CMK (cell line): ENCODE measurements around the gene METTL17.
A peak's percentile ranks its signal among the peaks of the same experiment; 100 is the strongest.
"Not testable (repeated sequence)": the region's sequence is repeated elsewhere in the genome, so short reads cannot be mapped to it uniquely, and the experiment has no call there.

Experiments used
- DNase-seq: peaks from one replicate; pipeline ENCODE4 v3.0.0-alpha.2; 2010; ENCODE audit warnings: low read depth

The METTL17 gene

DNA sequence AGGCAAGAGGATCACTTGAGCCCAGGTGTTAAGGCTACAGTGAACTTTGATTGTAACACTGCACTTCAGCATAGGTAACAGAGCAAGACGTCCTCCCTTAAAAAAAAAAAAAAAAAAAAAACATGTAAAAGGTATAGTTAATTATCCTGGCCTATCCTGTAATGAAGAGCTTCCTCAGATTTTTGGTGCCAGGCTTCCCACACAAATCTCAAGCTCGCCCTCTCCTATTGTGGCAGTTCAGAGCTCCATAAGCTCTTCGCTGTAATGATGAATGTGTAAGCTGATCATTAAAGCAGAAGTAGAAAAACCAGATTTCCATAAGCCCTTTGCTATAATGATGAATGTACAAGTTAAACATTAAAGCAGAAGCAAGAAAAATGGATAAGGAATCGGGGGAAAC, 7.3 kb downstream of the METTL17 start:
- DNase-seq = no peak

DNA sequence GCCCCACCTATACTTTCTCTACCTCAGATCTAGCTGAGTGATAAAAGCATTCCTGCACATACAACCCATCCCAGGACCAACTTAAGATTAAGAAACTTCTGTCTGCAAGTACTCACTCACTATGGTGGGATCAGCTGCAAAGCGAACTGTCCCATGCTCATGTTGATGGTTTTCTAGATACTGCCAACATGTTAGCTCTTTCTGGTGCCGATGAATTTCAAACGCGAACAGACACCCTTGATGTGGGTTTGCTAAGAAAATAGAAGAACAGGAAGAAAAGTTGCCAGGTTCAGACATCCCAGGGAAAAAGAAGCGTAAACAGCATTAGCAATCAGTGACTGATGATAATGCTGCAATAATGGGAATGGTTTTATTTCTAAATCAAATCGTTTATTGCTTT, 7.8 kb downstream of the METTL17 start:
- no peak for DNase-seq

GRCh38 chr14:20998139-20998538, 8.4 kb downstream of the METTL17 start:
- DNase-seq = no peak

DNA sequence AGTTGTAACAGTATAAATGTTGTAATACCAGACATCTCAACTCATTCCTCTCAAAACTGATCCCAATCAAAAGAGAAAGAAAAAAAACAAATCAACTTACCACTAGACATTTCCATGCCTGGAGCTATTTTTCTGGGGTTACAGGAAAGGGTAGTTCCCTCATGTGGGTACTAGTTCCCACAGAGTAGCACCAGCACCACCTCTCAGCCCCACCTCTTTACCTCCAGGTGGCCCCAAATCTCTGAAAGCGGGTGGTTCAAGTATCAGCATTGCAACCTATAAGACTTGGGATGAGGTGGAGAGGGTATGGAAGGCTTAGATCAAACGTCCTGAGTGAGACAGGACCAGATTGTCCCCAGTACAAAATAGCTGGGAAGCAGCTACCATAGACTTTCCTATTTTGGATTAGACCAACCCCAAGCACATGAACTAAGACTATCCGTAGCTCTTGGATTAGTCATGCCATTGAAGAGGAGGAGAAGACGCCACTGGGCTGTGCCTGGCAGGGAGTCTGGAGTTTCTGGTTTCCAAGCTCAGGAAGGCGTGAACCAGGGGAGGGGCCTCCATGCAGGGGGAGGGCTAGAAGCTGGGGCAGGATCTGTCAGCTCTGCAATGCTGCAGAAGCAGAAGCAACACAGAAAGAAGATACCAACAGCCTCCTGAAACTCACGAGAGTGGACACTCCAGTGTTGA, 9.0 kb downstream of the METTL17 start, which contains the start of gene SLC39A2:
SLC39A2 (plus strand) TSS at position 620 of the 693 bp plus-strand sequence. CDS start 154 bp downstream, outside the sequence.
- DNase-seq = no peak

- DNase-seq = no peak
Measured at GRCh38 chr14:20999591-20999990, 9.8 kb downstream of the METTL17 start.

- DNase-seq = no peak
Measured at GRCh38 chr14:21001218-21001617, 11.4 kb downstream of the METTL17 start.

DNA sequence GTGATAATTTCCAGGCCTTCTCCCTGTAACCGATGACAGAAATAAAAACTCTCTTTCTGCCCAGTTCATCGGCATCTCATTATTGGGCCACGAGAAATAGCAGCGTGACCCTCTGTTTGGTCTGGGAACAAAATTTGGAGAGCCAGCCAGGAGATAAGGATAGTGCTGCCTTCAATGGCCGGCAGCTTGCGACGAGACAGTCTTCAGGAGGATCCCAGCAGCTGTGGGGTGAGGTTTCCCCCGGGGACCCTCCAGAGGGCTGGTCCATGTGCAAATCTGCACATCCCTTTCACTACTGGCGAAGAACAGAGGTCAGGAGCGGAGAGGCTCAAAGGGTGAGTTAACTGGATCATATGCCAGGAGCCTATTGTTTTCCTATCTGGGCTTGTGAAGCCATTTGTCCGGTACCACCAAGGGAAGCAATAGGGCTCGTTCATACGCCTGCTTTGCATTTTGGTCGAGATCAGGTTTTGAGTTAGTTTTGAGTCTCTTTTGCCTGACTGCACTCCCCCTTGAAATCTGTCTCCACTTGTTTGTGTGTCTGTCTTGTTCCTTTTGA, 14.1 kb downstream of the METTL17 start:
- DNase-seq = no peak

DNA sequence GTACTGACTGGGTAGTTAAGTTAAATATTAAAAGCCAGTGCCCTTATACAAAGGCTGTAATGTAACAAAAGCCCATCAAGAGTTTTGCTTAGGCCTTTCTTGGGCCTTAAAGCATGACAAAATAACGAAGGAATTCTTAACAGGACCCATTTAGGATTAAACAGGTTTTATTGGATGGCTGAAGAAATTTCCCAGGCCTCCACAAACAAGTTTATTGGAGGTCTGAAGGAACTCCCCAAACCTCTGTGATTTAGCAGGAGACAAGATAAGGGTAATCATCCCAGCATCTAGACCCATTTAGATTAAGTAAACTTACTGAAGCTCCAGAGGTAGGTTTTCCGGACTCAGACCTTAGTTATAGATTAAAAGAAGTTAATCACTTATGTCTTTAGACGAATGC, 19.9 kb downstream of the METTL17 start:
- not testable (repeated sequence) for DNase-seq

DNA sequence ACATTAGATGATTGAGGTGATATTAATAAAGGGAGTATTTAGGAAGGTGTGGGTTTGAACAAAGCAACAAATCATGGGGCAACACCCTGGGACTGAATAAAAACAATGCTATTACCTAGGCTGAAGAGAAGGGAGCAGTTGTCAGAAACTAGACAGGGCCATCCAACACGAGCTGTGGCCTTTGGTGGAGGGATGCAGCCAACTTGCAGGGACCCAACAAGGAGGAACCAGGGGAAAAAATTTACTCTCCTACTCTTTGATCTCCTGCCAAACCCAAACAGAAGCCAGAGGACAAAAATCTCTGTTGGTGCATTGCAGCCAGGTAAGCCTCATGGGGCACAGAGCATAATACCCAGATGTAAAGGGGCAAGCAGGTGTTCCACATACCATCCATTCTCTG, 21.4 kb downstream of the METTL17 start:
- DNase-seq = no peak

DNA sequence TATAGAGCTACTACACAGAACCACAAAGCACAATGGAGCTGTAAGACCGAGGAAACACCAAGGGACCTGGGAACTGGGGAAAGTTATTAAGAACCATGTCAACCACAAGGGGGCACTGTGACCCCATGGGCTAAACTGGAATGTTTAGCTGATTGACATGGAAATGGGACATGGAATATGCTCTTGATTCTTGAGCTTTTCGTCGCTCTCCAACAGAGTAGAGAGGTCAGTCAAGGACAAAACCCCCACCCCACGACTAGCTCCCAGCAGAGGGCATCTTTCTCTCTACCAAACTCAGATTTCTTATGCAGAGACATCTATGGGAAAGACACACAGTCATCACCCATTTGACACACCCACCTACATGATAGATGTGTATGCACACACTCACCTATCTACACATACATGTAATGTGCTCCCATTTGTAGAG, 25.0 kb downstream of the METTL17 start:
- peak; percentile 63 for DNase-seq

DNA sequence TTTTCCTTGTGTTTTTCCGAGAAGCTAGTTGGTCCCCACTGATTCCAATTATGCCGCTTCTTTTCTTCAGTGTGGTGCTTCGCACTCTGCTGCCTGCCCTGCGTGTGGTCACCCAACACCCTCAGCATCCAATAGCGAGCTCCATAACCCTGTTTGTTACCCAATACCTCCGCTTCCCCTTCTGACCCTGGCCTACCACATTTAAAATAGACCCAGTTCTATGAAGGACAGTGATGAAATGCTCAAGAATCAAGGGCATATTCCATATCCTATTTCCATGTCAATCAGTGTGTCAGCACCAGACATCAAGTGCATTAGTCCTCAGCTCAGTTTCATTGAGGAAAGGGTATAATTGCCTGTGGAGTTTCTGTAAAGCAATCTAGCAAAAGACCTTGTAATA, 25.5 kb downstream of the METTL17 start:
- DNase-seq = no peak

GRCh38 chr14:21016413-21017190, 26.8 kb downstream of the METTL17 start:
- peak; percentile 18 for DNase-seq

- DNase-seq = no peak
Measured at GRCh38 chr14:21017528-21018245, 27.9 kb downstream of the METTL17 start.

DNA sequence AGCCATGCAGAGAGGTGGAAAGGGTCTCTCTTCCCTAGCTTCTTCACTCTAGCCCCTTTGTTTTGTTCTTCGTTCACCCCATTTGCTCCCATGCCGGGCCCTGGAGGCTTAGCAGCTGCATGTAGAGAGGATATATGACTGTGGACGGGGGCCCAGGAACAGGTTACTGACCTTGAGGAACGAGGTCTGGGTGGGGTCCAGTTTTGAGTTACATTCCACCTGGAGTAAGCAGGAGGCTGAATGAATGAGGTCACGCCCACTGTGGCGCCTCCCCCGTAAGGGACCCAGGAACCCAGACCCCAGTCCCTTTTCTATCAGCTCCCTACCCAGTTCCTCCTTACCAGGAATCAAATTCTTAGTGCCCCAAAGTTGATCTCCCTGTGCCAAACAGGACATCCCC, 28.5 kb downstream of the METTL17 start:
- DNase-seq = no peak

- no peak for DNase-seq
Measured at GRCh38 chr14:21018781-21019180, 29.0 kb downstream of the METTL17 start.

DNA sequence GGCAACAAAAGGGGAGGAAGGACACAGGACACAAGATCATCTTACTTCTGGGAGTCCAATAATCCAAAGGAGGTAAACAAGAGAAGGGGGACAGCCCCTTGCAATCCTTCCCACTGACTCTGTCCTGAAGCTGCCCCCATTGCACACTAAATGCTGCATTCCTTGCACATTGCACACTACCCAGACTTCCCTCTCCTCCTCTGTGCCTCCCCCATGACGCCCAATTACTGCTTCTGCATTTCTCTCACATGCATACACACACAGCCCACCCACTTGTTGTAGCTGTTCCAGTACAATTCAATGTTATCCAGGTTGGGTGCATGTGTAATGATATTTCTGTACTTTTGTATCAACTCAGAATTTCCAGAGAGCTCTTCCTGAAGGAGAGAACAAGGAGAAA, 29.6 kb downstream of the METTL17 start:
- no peak for DNase-seq

GRCh38 chr14:21020977-21021545, 31.3 kb downstream of the METTL17 start:
- no peak for DNase-seq

DNA sequence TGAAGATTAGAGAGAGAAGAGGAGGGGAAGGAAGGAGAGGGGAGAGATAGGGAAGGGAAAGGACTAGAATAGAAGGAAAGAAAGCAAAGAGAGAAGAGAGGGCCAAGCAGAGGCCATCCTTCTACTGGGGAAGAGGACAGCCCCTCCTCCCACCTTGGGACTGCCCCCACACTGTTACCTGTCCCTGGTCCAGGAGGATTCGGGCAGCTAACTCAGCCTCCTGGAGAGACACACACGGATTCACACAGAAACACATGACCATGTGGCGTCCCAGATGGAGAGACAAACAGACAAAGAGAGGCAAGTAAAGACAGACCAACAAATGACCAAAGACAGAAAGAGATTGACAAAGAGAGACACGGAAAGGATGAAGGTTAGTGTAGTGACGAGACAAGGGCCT, 32.9 kb downstream of the METTL17 start:
- no peak for DNase-seq

DNA sequence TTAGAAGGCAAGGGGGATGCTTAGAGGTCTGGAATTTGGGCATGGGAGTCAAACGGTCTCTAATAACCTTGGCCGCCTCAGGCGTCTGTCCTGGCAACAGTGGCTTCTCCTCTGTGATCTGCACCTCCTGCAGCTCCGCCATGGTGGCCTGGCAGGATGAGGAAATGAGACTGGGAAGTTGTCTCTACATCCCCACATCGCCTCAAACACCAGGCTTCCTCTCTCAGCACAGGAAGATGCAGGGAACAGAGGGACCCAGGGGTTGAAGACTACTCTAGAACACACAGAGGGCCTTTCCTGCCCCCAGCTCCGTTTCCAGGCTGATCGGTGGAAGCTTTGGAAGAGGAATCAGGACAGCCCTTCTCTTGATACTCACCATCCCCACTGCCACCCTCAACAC, 33.4 kb downstream of the METTL17 start:
- no peak for DNase-seq

- no peak for DNase-seq
Measured at GRCh38 chr14:21023817-21024584, 34.2 kb downstream of the METTL17 start.
